HepG2 (cell line): ENCODE results near the gene TK2. TPM values are rescaled to one million over a fixed set of nuclear protein-coding genes. Genes with fewer than 3 reads are reported as not detected.

Experiments used
- ATAC-seq: fragments of 200-7000 bp; cut with Tn5 transposase; 3 replicates; pipeline ENCODE4 v1.9.1; 2020; ENCODE audit warnings: mild to moderate bottlenecking, moderate library complexity
- BruUV-seq: library from RNA; stranded (reverse); fragments of 400-500 nt; replicated peaks from 2 replicates; lab custom pipeline; 2021; lab: Mats Ljungman, UMichigan
- CTCF ChIA-PET: fragments of 300-600 bp; formaldehyde crosslinking; extraction: SDS; loops from one replicate; lab custom pipeline; 2021; ENCODE audit warnings: low total read pairs, inconsistent platforms, low intra/inter-chr PET ratio; lab: Yijun Ruan, JAX
- POLR2A ChIA-PET: fragments of 350-600 bp; sonication (Branson Sonifier 250); formaldehyde crosslinking; loops from one replicate; lab custom pipeline; 2020; ENCODE audit warnings: antibody characterized with exemption, inconsistent platforms; lab: Yijun Ruan, JAX
- DNase-seq: peaks from one replicate; pipeline ENCODE4 v3.0.0-alpha.2; 2015; ENCODE audit warnings: low spot score
- FAIRE-seq: peaks from 3 replicates; lab custom pipeline; 2011; peaks lifted over from hg19 to GRCh38; lab: Jason Lieb, UNC
- H2AFZ ChIP-seq: one replicate; pipeline ENCODE4 v1.6.1; 2011; ENCODE audit warnings: low read length, inconsistent platforms
- H3K27ac ChIP-seq: fragments of 300-600 bp; 3 replicates; pipeline ENCODE4 v1.8.0; 2011; ENCODE audit warnings: mixed run types, mild to moderate bottlenecking, mixed read lengths, low read length, inconsistent platforms; ENCODE audit not compliant: insufficient read depth; ENCODE audit errors: extremely low read length
- H3K27me3 ChIP-seq, 2 experiments: fragments of 200-600 bp in 1 of 2; 2 replicates in 1 of 2; 3 replicates in 1 of 2; pipeline versions ENCODE4 v1.6.0 to v1.8.0; 2011; ENCODE audit warnings: low read length in 2 of 2, mild to moderate bottlenecking in 2 of 2, moderate library complexity in 2 of 2, inconsistent platforms in 1 of 2; ENCODE audit not compliant: insufficient read depth in 2 of 2, control insufficient read depth in 1 of 2
- H3K36me3 ChIP-seq, 2 experiments: fragments of 200-600 bp in 1 of 2; replicated peaks in 1 of 2; 2 replicates in 1 of 2; 3 replicates in 1 of 2; pipeline versions ENCODE4 v1.5.1 to v1.8.0; 2011; ENCODE audit warnings: low read length in 2 of 2, inconsistent platforms in 1 of 2; ENCODE audit not compliant: insufficient read depth in 2 of 2, control insufficient read depth in 1 of 2
- H3K4me1 ChIP-seq: 2 replicates; pipeline ENCODE4 v1.5.1; 2012; ENCODE audit warnings: low read length, inconsistent platforms; ENCODE audit not compliant: insufficient read depth
- H3K4me2 ChIP-seq: 2 replicates; pipeline ENCODE4 v1.6.0; 2011; ENCODE audit warnings: low read depth, low read length, inconsistent platforms
- H3K4me3 ChIP-seq, 3 experiments: fragments of 200-600 bp in 1 of 3; sonication (generic), shearing (Covaris generic) in 1 of 3; replicated peaks in 1 of 3; 2 replicates each; pipeline ENCODE4 v1.5.1; 2011 to 2016; ENCODE audit warnings: low read length in 3 of 3, inconsistent platforms in 2 of 3, low read depth in 2 of 3, mild to moderate bottlenecking in 2 of 3, control low read depth in 1 of 3, mixed read lengths in 1 of 3; ENCODE audit not compliant: insufficient read depth in 1 of 3
- H3K79me2 ChIP-seq: one replicate; pipeline ENCODE4 v1.6.1; 2011; ENCODE audit warnings: low read length, inconsistent platforms; ENCODE audit not compliant: insufficient read depth
- H3K9ac ChIP-seq: 2 replicates; pipeline ENCODE4 v1.6.0; 2011; ENCODE audit warnings: mild to moderate bottlenecking, low read depth, low read length, inconsistent platforms; ENCODE audit not compliant: insufficient read depth
- H3K9me3 ChIP-seq: 2 replicates; pipeline ENCODE4 v1.5.1; 2012; ENCODE audit warnings: mild to moderate bottlenecking, low read length
- H4K20me1 ChIP-seq: 2 replicates; pipeline ENCODE4 v1.6.0; 2011; ENCODE audit warnings: inconsistent platforms, mild to moderate bottlenecking, low read length, moderate library complexity; ENCODE audit not compliant: insufficient read depth
- CBX1 ChIP-seq: IDR thresholded peaks from one replicate; pipeline ENCODE4 v1.6.1; 2016; ENCODE audit warnings: antibody characterized with exemption, low read depth
- CREBL2 ChIP-seq: sonication (generic); formaldehyde crosslinking; IDR thresholded peaks from 2 replicates; pipeline ENCODE4 v1.8.1; 2023; ENCODE audit warnings: missing genetic modification reagents, mild to moderate bottlenecking, borderline replicate concordance
- FOXA3 ChIP-seq: IDR thresholded peaks from 2 replicates; pipeline ENCODE4 v1.6.1; 2016; ENCODE audit warnings: missing genetic modification reagents, missing compliant biosample characterization
- GPBP1L1 ChIP-seq: sonication (generic); formaldehyde crosslinking; IDR thresholded peaks from 2 replicates; pipeline ENCODE4 v1.5.0; 2020; ENCODE audit warnings: mild to moderate bottlenecking, missing genetic modification reagents
- JARID2 ChIP-seq: sonication (generic); formaldehyde crosslinking; IDR thresholded peaks from 2 replicates; pipeline ENCODE4 v1.8.1; 2023; ENCODE audit warnings: missing genetic modification reagents, inconsistent platforms; ENCODE audit not compliant: insufficient replicate concordance
- RARA ChIP-seq: IDR thresholded peaks from 2 replicates; pipeline ENCODE4 v1.6.1; 2016; ENCODE audit warnings: missing genetic modification reagents, missing compliant biosample characterization
- RXRB ChIP-seq: IDR thresholded peaks from 2 replicates; pipeline ENCODE4 v1.6.1; 2016; ENCODE audit warnings: borderline replicate concordance, missing genetic modification reagents, missing compliant biosample characterization
- SNAPC2 ChIP-seq: sonication (generic); formaldehyde crosslinking; IDR thresholded peaks from 2 replicates; pipeline ENCODE4 v1.8.1; 2022; ENCODE audit warnings: mild to moderate bottlenecking, missing genetic modification reagents
- ZBTB38 ChIP-seq: sonication (generic); formaldehyde crosslinking; IDR thresholded peaks from 2 replicates; pipeline ENCODE4 v1.5.1; 2020; ENCODE audit warnings: mild to moderate bottlenecking, missing genetic modification reagents
- ZFY ChIP-seq: sonication (generic); formaldehyde crosslinking; IDR thresholded peaks from 2 replicates; pipeline ENCODE4 v1.4.0; 2020; ENCODE audit warnings: missing genetic modification reagents
- ZNF224 ChIP-seq: sonication (generic); formaldehyde crosslinking; IDR thresholded peaks from 2 replicates; pipeline ENCODE4 v1.5.0; 2020; ENCODE audit warnings: mild to moderate bottlenecking, missing genetic modification reagents
- ZNF274 ChIP-seq: sonication (generic); formaldehyde crosslinking; IDR thresholded peaks from 2 replicates; pipeline ENCODE4 v1.5.1; 2020; ENCODE audit warnings: mild to moderate bottlenecking, missing genetic modification reagents
- ZNF333 ChIP-seq: sonication (generic); formaldehyde crosslinking; IDR thresholded peaks from 2 replicates; pipeline ENCODE4 v1.4.0; 2020; ENCODE audit warnings: mild to moderate bottlenecking, missing genetic modification reagents, borderline replicate concordance
- ZNF362 ChIP-seq: sonication (generic); formaldehyde crosslinking; IDR thresholded peaks from 2 replicates; pipeline ENCODE4 v1.4.0; 2020; ENCODE audit warnings: missing genetic modification reagents, mild to moderate bottlenecking, borderline replicate concordance
- ZNF598 ChIP-seq: sonication (generic); formaldehyde crosslinking; IDR thresholded peaks from 2 replicates; pipeline ENCODE4 v1.5.1; 2020; ENCODE audit warnings: mild to moderate bottlenecking, missing genetic modification reagents, borderline replicate concordance
- ZNF710 ChIP-seq: sonication (generic); formaldehyde crosslinking; IDR thresholded peaks from 2 replicates; pipeline ENCODE4 v1.5.0; 2020; ENCODE audit warnings: mild to moderate bottlenecking, missing genetic modification reagents, borderline replicate concordance
- ZNF749 ChIP-seq: sonication (generic); formaldehyde crosslinking; IDR thresholded peaks from 2 replicates; pipeline ENCODE4 v1.8.0; 2022; ENCODE audit warnings: mild to moderate bottlenecking, missing genetic modification reagents, moderate library complexity, borderline replicate concordance
- WGBS: methylation state at CpG from one replicate; pipeline ENCODE4 v1.1.6; 2017; ENCODE audit warnings: low lambda C conversion rate; 5-methylcytosine and 5-hydroxymethylcytosine counted together
- in situ Hi-C: cut with HindIII; loops from 2 replicates; pipeline ENCODE4 v1.10.0; 2017; ENCODE audit warnings: low pct_unique_long_range_greater_than_20kb; ENCODE audit not compliant: extremely low pct_ligation_motif_present
- intact Hi-C: fragments of 100-400 bp; cut with micrococcal nuclease; formaldehyde crosslinking; loops from one replicate; pipeline ENCODE4 v1.10.0; 2022; ENCODE audit not compliant: unreplicated experiment
- polyA plus RNA-seq, 8 experiments: library from polyadenylated mRNA; depleted of rRNA in 3 of 8; stranded (reverse) in 7 of 8; unstranded in 1 of 8; fragments of >200 nt; fragmentation: Illumina TruSeq in 4 of 8; extraction: Trizol in 4 of 8; gene quantifications; 2 replicates each; pipeline versions ENCODE4 v1.2.1 to v1.2.3, GENCODE V29; 2011 to 2016; ENCODE audit warnings: low read depth in 4 of 8, missing spikeins in 1 of 8, mixed read lengths in 1 of 8; ENCODE audit not compliant: insufficient read depth in 1 of 8
- total RNA-seq, 5 experiments: library from RNA; depleted of rRNA; stranded (reverse); fragments of >200 nt; fragmentation: Illumina TruSeq; extraction: Trizol; gene quantifications; 2 replicates each; pipeline ENCODE4 v1.2.3, GENCODE V29; 2016; ENCODE audit warnings: low read depth in 1 of 5

The TK2 gene
- total and polyA plus RNA-seq, 2 of the 13 experiments (the other 11 are each of a cell fraction or from before 2014, with no cell fraction given), result 18.7 to 21.0 TPM

- peak overlapping the region; percentile 52 for H3K4me2 ChIP-seq
- no peak overlapping the region for H2AFZ ChIP-seq
- FAIRE-seq, result peak; percentile 96
- TF ChIP-seq ZNF749 (CRISPR knock-in tag), result no peak
- TF ChIP-seq ZNF274 (CRISPR knock-in tag), result peak; percentile 50; the same call in 1 of the 2 replicates
- 0 out of 2 replicates have a peak, but pooled peaks have one; percentile 22 for TF ChIP-seq ZNF598
- TF ChIP-seq ZFY, result peak; percentile 36; the same call in 1 of the 2 replicates
- peak; percentile 58; the same call in 1 of the 2 replicates for TF ChIP-seq RXRB
- no peak for TF ChIP-seq ZNF333 (CRISPR knock-in tag)
- TF ChIP-seq CREBL2, result peak; percentile 33; the same call in 1 of the 2 replicates
- peak; percentile 54; the same call in 1 of the 2 replicates for TF ChIP-seq ZBTB38
- no peak for TF ChIP-seq GPBP1L1 (CRISPR knock-in tag)
- 0 out of 2 replicates have a peak, but pooled peaks have one; percentile 66 for TF ChIP-seq SNAPC2 (CRISPR knock-in tag)
- 0 out of 2 replicates have a peak, but pooled peaks have one; percentile 49 for TF ChIP-seq ZNF710
- TF ChIP-seq ZNF224, result peak; percentile 47; the same call in 1 of the 2 replicates
- peak; percentile 36; the same call in 1 of the 2 replicates for TF ChIP-seq ZNF362 (CRISPR knock-in tag)
- peak; percentile 54 for TF ChIP-seq JARID2 (CRISPR knock-in tag)
- peak; percentile 56 for TF ChIP-seq CBX1
- 0 out of 2 replicates have a peak, but pooled peaks have one; percentile 33 for TF ChIP-seq FOXA3 (CRISPR knock-in tag)
- 0 out of 2 replicates have a peak, but pooled peaks have one; percentile 25 for TF ChIP-seq RARA (CRISPR knock-in tag)
Measured at GRCh38 chr16:66478733-66479511, 71.0 kb downstream of the TK2 start.

More at GRCh38 chr16:66478733-66479511, 71.0 kb downstream of the TK2 start:
- H3K9me3 ChIP-seq, result no peaks in the 10 kb centered on the region
- H3K27me3 ChIP-seq, result peaks cover 5 to 52% of the 10 kb centered on the region in 2 experiments
- peak; percentile 75 for ATAC-seq
- 7% methylated on average over 9 of the region's 10 CpGs for WGBS
- ChIA-PET POLR2A (no interaction called here), CTCF (interaction anchor here (1.5 to 8.6 kb wide), 2 partner anchors 71 to 73 kb away, joined by 5 to 121 read pairs; partner anchors contain the start of gene TK2)
- H3K27ac ChIP-seq, result no peak overlapping the region
- BruUV-seq, result no TSS peak
- intact Hi-C loops, result loop anchor here (1.0 to 2.0 kb wide), 2 partner anchors 110 to 125 kb away; partner anchors contain the start of gene CMTM3
- no peaks in the 10 kb centered on the region for H3K79me2 ChIP-seq
- DNase-seq, result peak; percentile 63
- no peaks in the 10 kb centered on the region for H4K20me1 ChIP-seq
- in situ Hi-C loops, result loop anchor here (5.0 kb wide), 1 partner anchor 72 kb away; no protein-coding TSS in a partner anchor
- H3K4me1 ChIP-seq, result peaks cover 40% of the 10 kb centered on the region
- no peak overlapping the region for H3K9ac ChIP-seq
- H3K36me3 ChIP-seq, result no peaks in the 10 kb centered on the region
- peak overlapping the region in 1 of 3 experiments; percentile 15; a peak in 1 of 6 replicates for H3K4me3 ChIP-seq
